Stimulated activated CD4-positive, alpha-beta T cell treated with anti-CD3 and anti-CD28 coated beads, Interleukin-1b, Interleukin-23, amount 100 ng/mL, for 48 hours (primary cell): ENCODE data around the gene TARP.

Experiments used
- DNase-seq: peaks from one replicate; pipeline ENCODE4 v3.0.0-alpha.2; 2020

TARP gene

GRCh38 chr7:38273286-38273995, at the start of gene TARP:
Gene TARP, minus strand, starts transcription at chr7:38273636.
- DNase-seq = no peak

- no peak for DNase-seq
These were observed 49.7 kb upstream of the TARP start for GRCh38 chr7:38323156-38323555.

GRCh38 chr7:38322461-38322860, 49.0 kb upstream of the TARP start:
- no peak for DNase-seq

- DNase-seq = no peak
These were observed 48.5 kb upstream of the TARP start for GRCh38 chr7:38321967-38322366.

GRCh38 chr7:38321515-38321944, 48.1 kb upstream of the TARP start:
- no peak for DNase-seq

GRCh38 chr7:38321050-38321449, 47.6 kb upstream of the TARP start:
- no peak for DNase-seq

- DNase-seq = no peak
These were observed 46.4 kb upstream of the TARP start for GRCh38 chr7:38319873-38320272.

- no peak for DNase-seq
These were observed 45.5 kb upstream of the TARP start for GRCh38 chr7:38318803-38319416.

- no peak for DNase-seq
These were observed 44.8 kb upstream of the TARP start for GRCh38 chr7:38318241-38318640.

GRCh38 chr7:38317515-38317914, 44.1 kb upstream of the TARP start:
- DNase-seq = no peak

GRCh38 chr7:38316733-38317360, 43.4 kb upstream of the TARP start:
- DNase-seq = no peak

GRCh38 chr7:38315410-38315809, 42.0 kb upstream of the TARP start:
- no peak for DNase-seq

- DNase-seq = no peak
These were observed 39.4 kb upstream of the TARP start for GRCh38 chr7:38312821-38313220.

- DNase-seq = no peak
These were observed 38.0 kb upstream of the TARP start for GRCh38 chr7:38311329-38311937.

GRCh38 chr7:38310591-38311101, 37.2 kb upstream of the TARP start:
- no peak for DNase-seq

- DNase-seq = no peak
These were observed 36.1 kb upstream of the TARP start for GRCh38 chr7:38309555-38309954.

GRCh38 chr7:38308140-38308539, 34.7 kb upstream of the TARP start:
- no peak for DNase-seq

GRCh38 chr7:38307640-38308039, 34.2 kb upstream of the TARP start:
- no peak for DNase-seq

GRCh38 chr7:38306914-38307313, 33.5 kb upstream of the TARP start:
- no peak for DNase-seq

GRCh38 chr7:38306171-38306570, 32.7 kb upstream of the TARP start:
- no peak for DNase-seq

GRCh38 chr7:38303866-38304265, 30.4 kb upstream of the TARP start:
- peak; percentile 4 for DNase-seq

- DNase-seq = no peak
These were observed 26.7 kb upstream of the TARP start for GRCh38 chr7:38300175-38300574.

GRCh38 chr7:38299275-38299931, 26.0 kb upstream of the TARP start:
- DNase-seq = no peak
